ENCODE data around the gene SMARCB1.

GRCh38 chr22:23828800-23829680, 42.3 kb downstream of the SMARCB1 start:
- no peak for TF ChIP-seq CTCF (IDR thresholded peaks at IDR 0.05)
- no peak for TF ChIP-seq POLR2AphosphoS5 (IDR thresholded peaks at IDR 0.05)
- TF ChIP-seq POLR2A (IDR thresholded peaks at IDR 0.05), result no peak

All from breast epithelium (tissue), 3 donors.